Gastroesophageal sphincter (tissue), 4 donors: ENCODE measurements around the gene NFKB2. TPM values are rescaled to one million over a fixed set of nuclear protein-coding genes. Genes with fewer than 3 reads are reported as not detected.

Source experiments
- ATAC-seq: fragments of 150-250 bp; one replicate; pipeline ENCODE4 v1.9.1; 2016; ENCODE audit warnings: mild to moderate bottlenecking, moderate library complexity
- H3K27ac ChIP-seq, 4 donors: fragments of 200-600 bp; sonication (generic) in 3 of 4; 1 replicate in 3 of 4; 2 replicates in 1 of 4; pipeline ENCODE4 v1.5.1; 2016 to 2019
- H3K27me3 ChIP-seq: fragments of 200-600 bp; sonication (generic); one replicate; pipeline ENCODE4 v1.5.1; 2019
- H3K36me3 ChIP-seq, 2 donors: fragments of 200-600 bp; sonication (generic); one replicate each; pipeline ENCODE4 v1.5.1; 2019; ENCODE audit warnings: control low read depth in 1 of 2
- H3K4me1 ChIP-seq, 3 donors: fragments of 200-600 bp; sonication (generic); 1 replicate in 2 of 3; 2 replicates in 1 of 3; pipeline ENCODE4 v1.5.1; 2016 to 2019; ENCODE audit warnings: control low read depth in 2 of 3
- H3K4me3 ChIP-seq, 2 donors: fragments of 200-600 bp; sonication (generic); one replicate each; pipeline ENCODE4 v1.5.1; 2019; ENCODE audit warnings: mild to moderate bottlenecking in 1 of 2, moderate library complexity in 1 of 2
- H3K9me3 ChIP-seq, 3 donors: fragments of 200-600 bp; sonication (generic); one replicate each; pipeline ENCODE4 v1.5.1; 2017 to 2019; ENCODE audit warnings: control low read depth in 2 of 3
- CTCF ChIP-seq, 4 experiments: fragments of 200-600 bp in 2 of 4; fragments of 450-650 bp in 2 of 4; sonication (generic) in 1 of 4; IDR thresholded peaks; one replicate each; pipeline ENCODE4 v1.5.1; 2017 to 2019; ENCODE audit warnings: antibody characterized with exemption in 4 of 4, mild to moderate bottlenecking in 2 of 4, moderate library complexity in 2 of 4
- EP300 ChIP-seq: sonication (generic); formaldehyde crosslinking; IDR thresholded peaks from one replicate; pipeline ENCODE4 v1.6.1; 2017; ENCODE audit warnings: antibody characterized with exemption, mild to moderate bottlenecking
- POLR2A ChIP-seq, 2 donors: fragments of 450-650 bp; IDR thresholded peaks; one replicate each; pipeline ENCODE4 v1.6.1; 2017; ENCODE audit warnings: antibody characterized with exemption in 2 of 2, mild to moderate bottlenecking in 2 of 2, moderate library complexity in 1 of 2
- POLR2AphosphoS5 ChIP-seq: sonication (generic); formaldehyde crosslinking; IDR thresholded peaks from one replicate; pipeline ENCODE4 v1.6.1; 2017; ENCODE audit warnings: antibody characterized with exemption
- WGBS, 2 donors: methylation state at CpG; one replicate each; pipeline ENCODE4 v1.1.5; 2018; ENCODE audit warnings: low coverage in 1 of 2; 5-methylcytosine and 5-hydroxymethylcytosine counted together
- small RNA-seq, 4 donors: library from RNA; depleted of rRNA; stranded (forward); fragments of <200 nt; gene quantifications; one replicate each; pipeline ENCODE3, GENCODE V24; 2016
- total RNA-seq, 4 donors: library from RNA; depleted of rRNA; stranded (reverse); fragments of >200 nt; gene quantifications; one replicate each; pipeline ENCODE4 v1.1.0, GENCODE V29; 2016

The NFKB2 gene
- total RNA-seq, 4 donors from 2014 or later = 20.5 to 31.6 (median 24.8) TPM

DNA sequence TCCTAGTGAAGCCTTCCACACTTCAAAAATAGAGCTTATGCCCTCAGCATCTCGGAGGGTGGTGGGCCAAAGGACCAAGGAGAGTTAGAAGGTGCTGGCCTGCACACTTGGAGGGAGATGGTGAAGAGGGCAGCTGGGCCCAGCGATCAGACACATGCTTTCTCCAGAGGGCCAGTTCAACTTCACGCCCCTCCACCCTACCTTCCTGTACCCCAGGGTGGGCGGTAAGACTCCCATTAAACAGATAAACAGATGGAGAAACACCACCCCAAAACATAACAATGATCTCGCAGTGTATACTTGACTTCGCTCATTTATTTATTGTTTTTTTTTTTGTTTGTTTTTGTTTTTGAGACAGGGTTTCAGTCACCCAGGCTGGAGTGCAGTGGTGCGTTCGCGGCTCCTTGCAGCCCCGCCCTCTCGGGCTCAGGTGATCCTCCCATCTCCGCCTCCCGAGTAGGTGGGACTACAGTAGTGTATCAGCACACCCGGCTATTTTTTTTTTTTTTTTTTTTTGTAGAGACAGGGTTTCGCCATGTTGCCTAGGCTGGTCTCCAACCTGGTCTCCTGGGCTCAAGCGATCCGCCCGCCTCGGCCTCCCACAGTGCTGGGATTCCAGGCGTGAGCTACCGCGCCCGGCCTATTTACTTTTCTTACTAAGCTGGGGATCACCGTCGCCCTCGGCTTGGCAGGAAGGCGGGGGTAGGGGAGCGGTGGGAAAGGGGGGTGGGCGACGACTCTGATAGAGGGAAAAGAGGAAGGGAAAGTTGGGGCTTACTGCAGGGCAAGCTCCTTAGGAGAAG is 54.0 kb downstream of the NFKB2 start:
- Histone ChIP-seq H3K36me3 (no peaks in the 10 kb centered on the region), H3K4me3 (peak overlapping the region; percentile 62 to 89), H3K27ac (peak overlapping the region; percentile 0 to 93 (median 87)), H3K27me3 (no peaks in the 10 kb centered on the region), H3K9me3 (no peaks in the 10 kb centered on the region), H3K4me1 (peaks cover 0 to 23% (median 6%) of the 10 kb centered on the region in 3 donors)
- TF ChIP-seq POLR2AphosphoS5 (no peak), EP300 (no peak), POLR2A (IDR thresholded peaks at IDR 0.05) (no peak)
- peak; percentile 39 for ATAC-seq
- WGBS, 2 donors = 7 to 13% methylated on average over 13 of the region's 30 CpGs

DNA sequence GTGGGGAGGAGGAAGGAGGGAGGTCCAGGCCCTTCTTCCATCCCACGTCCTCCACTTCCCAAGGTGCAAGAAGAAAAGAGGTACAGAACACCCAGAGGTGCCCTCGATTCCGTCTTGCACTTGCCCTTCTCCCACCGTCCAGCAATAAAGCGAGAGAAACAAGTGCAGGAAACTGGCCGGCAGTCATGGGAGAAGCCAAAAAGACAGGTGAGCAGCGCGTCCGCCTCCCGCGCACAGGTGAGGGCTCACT is 54.5 kb downstream of the NFKB2 start:
- Histone ChIP-seq H3K27me3 (no peaks in the 10 kb centered on the region), H3K4me3 (peak overlapping the region; percentile 62 to 89), H3K36me3 (no peaks in the 10 kb centered on the region), H3K9me3 (no peaks in the 10 kb centered on the region), H3K4me1 (peaks cover 0 to 23% (median 6%) of the 10 kb centered on the region in 3 donors), H3K27ac (peak overlapping the region; percentile 0 to 93 (median 87))
- 0% methylated on average over 1 of the region's 11 CpGs; no CpG with 5 or more reads in 1 of the 2 donors for WGBS, 2 donors
- TF ChIP-seq POLR2AphosphoS5 (no peak), EP300 (no peak), CTCF (IDR thresholded peaks at IDR 0.05) (no peak), POLR2A (IDR thresholded peaks at IDR 0.05) (no peak)
- peak; percentile 1 for ATAC-seq

DNA sequence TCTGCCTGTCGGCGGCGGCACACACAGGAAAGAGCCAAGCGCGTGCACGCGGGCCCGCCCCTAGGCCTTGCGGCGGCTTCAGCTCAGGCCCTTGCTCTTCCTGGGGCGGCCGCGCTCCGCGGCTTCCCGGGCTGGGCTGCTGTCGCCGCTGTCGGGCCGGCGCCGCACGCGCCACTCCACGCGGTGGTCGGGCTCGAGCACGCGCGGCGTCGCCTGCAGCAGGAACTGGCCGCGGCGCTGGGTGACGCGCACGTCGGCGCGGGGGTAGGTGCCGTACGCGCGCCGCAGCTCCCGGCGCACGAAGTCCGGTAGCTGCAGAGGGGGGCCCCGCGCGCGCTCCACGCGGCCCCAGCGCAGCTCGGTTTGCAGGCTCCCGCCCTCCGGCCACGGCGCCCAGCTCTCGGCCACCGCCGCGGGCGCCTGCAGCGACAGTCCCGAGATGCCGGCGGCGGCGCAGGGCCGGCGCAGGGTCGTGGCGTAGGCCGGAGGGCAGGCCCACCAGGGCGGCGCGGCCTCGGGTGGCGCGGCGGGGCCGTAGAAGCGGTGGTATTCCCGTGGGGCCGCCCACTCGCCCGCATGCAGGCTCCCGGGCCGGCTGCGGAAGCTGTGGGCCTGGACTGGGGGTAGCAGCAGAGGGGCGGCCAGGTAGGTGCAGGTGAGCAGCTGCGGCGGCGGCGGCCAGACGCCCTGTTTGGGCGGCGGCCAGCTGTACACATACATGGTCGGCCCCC is 55.0 kb downstream of the NFKB2 start:
- Histone ChIP-seq H3K27me3 (no peaks in the 10 kb centered on the region), H3K36me3 (no peaks in the 10 kb centered on the region), H3K9me3 (no peaks in the 10 kb centered on the region), H3K4me3 (peak overlapping the region; percentile 62 to 89), H3K27ac (peak overlapping the region; percentile 6 to 93 (median 87)), H3K4me1 (peaks cover 0 to 23% (median 6%) of the 10 kb centered on the region in 3 donors)
- peak; percentile 61 to 69 for TF ChIP-seq POLR2A (IDR thresholded peaks at IDR 0.05)
- TF ChIP-seq CTCF (IDR thresholded peaks at IDR 0.05) = peak in 3 of 4 experiments; percentile 1 to 31 (median 14)
- TF ChIP-seq POLR2AphosphoS5 = no peak
- no peak for TF ChIP-seq EP300
- ATAC-seq = peak; percentile 94
- WGBS, 2 donors = no CpG with 5 or more reads among the region's 104 CpGs

DNA sequence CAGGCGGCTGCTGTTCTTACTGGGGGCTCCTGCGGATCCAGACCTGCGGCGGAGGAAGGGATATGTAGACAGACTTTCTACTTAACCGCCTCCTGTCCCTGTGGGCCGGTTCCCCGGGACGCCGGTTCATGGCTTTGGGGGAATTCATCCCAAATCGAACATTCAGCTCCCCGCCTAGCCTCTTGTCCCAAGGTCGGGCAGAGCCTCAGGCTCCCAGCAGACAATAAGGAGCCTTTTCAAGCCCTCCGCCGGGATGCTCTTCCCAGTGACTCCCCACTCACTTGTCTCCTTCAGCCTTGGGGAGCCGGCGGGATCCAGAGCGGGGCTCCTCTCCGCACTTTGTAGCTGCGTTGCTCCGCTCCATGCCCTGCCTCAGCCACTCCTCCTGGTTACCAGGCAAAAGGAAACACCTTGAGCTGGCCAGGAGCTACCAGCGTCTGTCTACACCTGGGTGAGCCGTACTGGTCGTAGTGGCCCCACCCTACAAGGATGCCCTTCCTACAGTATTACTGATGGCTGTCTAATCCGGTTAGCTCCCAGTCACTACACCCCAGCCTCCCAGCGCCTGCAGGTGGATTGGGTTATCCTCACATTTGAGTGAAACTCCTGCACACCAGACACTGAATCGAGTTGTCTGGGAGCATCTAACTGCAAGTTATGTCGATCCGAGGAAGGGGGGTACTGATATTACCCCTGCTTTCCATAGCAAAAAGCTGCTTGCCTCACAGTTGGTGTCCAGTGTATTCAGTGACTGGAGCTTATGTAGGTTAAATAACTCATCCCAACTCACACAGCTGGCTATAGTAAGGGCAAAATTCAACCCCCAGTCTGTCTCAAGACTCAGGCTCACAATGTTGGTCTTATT is 55.8 kb downstream of the NFKB2 start, which contains the start of gene C10orf95:
Gene C10orf95 (minus strand): TSS at position 439 of the 865 bp plus-strand sequence. CDS start 450 bp downstream, outside the sequence.
- no peak for ATAC-seq
- Histone ChIP-seq H3K4me3 (peak within 1 kb of the TSS; percentile 62 to 89), H3K4me1 (peaks cover 0 to 23% (median 6%) of the 10 kb centered on the region in 3 donors), H3K27ac (peak within 1 kb of the TSS; percentile 6 to 93 (median 87)), H3K9me3 (no peaks in the 10 kb centered on the region), H3K27me3 (no peaks in the 10 kb centered on the region), H3K36me3 (no peaks in the 10 kb centered on the region)
- TF ChIP-seq EP300 (no peak), POLR2AphosphoS5 (no peak), POLR2A (IDR thresholded peaks at IDR 0.05) (no peak), CTCF (IDR thresholded peaks at IDR 0.05) (no peak)
- 0 to 40% methylated on average over 2 to 16 of the region's 28 CpGs for WGBS, 2 donors

Small RNA genes within 50 kb of the gene (small RNA-seq; reads per million reads assigned to genes)
- gene MIR146B = 638 to 1,367 (median 963) reads per million in 4 donors

Other genes starting within 250 kb of the NFKB2 start
- gene NOLC1, start 243.3 kb upstream of the NFKB2 start, total RNA-seq = 10 to 100 TPM; 52.9 to 66.5 (median 57.2) TPM
- under 1 TPM in 1 of 4 donors, not detected in 3; 0.81 TPM for gene ELOVL3, start 169.4 kb upstream of the NFKB2 start, total RNA-seq
- under 1 TPM in 1 of 4 donors, not detected in 3; 0.30 TPM for gene PITX3, start 154.2 kb upstream of the NFKB2 start, total RNA-seq
- 10 to 100 TPM; 32.0 to 54.7 (median 39.4) TPM for gene GBF1, start 150.2 kb upstream of the NFKB2 start, total RNA-seq
- gene PSD, start 23.1 kb downstream of the NFKB2 start, total RNA-seq = 100 to 1,000 TPM in 1 of 4 donors, 10 to 100 TPM in 3; 28.6 to 195 (median 41.4) TPM
- 10 to 100 TPM; 18.6 to 41.9 (median 26.1) TPM for gene FBXL15, start 25.1 kb downstream of the NFKB2 start, total RNA-seq
- 10 to 100 TPM; 61.4 to 84.3 (median 67.5) TPM for gene CUEDC2, start 36.9 kb downstream of the NFKB2 start, total RNA-seq
- gene C10orf95, start 55.8 kb downstream of the NFKB2 start, total RNA-seq = not detected
- gene ACTR1A, start 107.0 kb downstream of the NFKB2 start, total RNA-seq = 100 to 1,000 TPM; 157 to 221 (median 179) TPM
- gene SUFU, start 108.3 kb downstream of the NFKB2 start, total RNA-seq = 1 to 10 TPM; 5.3 to 10.0 (median 8.6) TPM
- gene TRIM8, start 248.8 kb downstream of the NFKB2 start, total RNA-seq = 100 to 1,000 TPM in 3 of 4 donors, 10 to 100 TPM in 1; 96.7 to 171 (median 131) TPM